ENCODE measurements around the gene MACROD2. TPM values are rescaled to one million over a fixed set of nuclear protein-coding genes. Genes with fewer than 3 reads are reported as not detected.

Gene MACROD2
- total RNA-seq, 4 donors from 2014 or later = 2.1 to 28.1 (median 12.6) TPM

DNA sequence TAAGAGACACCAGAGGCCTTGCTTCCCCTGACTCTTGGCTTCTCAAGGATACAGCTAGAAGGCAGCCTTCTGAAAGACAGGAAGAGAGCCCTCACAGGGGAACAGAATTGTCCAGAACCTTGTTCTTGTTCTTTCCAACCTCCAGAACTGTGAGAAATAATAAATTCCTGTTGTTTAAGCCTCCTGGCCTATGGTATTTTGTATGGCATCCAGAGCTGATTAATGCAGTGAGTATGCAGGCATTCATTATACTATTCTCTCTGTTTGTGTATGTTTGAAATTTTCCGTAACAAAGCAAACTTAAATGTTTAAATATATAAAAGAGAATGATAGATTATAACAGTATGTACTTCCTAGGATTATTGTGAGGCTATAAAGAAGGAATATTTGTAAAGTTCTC is 1245.5 kb downstream of the MACROD2 start:
- intact Hi-C loops (cut with DNase I; ENCODE audit: low total_unique reads) = no loop called here

DNA sequence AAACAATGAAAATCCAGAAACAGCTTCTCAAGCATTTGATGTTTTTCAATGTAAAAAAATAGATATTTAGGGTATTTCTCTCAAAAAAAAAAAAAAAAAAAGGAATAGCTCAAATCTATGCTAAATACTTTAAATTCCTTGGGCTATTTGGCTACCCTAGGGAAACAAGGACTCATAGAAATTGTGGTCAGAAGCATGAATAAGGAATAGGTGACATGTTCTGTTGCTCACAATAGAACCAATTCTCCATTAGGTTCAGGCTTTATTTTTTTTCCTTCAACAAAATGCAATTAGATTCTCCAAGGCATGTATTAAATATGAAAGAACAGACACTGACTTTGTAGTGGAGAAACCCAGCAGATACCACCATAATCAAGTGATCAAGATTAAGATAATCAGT is 1246.4 kb downstream of the MACROD2 start:
- H3K9me3 ChIP-seq = no peaks in the 10 kb centered on the region
- H3K4me1 ChIP-seq = no peaks in the 10 kb centered on the region
- no peak overlapping the region for H3K27ac ChIP-seq
- intact Hi-C loops (cut with DNase I; ENCODE audit: low total_unique reads) = no loop called here
- no peak for TF ChIP-seq POLR2A (IDR thresholded peaks at IDR 0.05)
- TF ChIP-seq, protein P1, sequence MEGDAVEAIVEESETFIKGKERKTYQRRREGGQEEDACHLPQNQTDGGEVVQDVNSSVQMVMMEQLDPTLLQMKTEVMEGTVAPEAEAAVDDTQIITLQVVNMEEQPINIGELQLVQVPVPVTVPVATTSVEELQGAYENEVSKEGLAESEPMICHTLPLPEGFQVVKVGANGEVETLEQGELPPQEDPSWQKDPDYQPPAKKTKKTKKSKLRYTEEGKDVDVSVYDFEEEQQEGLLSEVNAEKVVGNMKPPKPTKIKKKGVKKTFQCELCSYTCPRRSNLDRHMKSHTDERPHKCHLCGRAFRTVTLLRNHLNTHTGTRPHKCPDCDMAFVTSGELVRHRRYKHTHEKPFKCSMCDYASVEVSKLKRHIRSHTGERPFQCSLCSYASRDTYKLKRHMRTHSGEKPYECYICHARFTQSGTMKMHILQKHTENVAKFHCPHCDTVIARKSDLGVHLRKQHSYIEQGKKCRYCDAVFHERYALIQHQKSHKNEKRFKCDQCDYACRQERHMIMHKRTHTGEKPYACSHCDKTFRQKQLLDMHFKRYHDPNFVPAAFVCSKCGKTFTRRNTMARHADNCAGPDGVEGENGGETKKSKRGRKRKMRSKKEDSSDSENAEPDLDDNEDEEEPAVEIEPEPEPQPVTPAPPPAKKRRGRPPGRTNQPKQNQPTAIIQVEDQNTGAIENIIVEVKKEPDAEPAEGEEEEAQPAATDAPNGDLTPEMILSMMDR (IDR thresholded peaks at IDR 0.05) = no peak
- H3K27me3 ChIP-seq = no peaks in the 10 kb centered on the region
- DNase-seq = no peak
- no peaks in the 10 kb centered on the region for H3K36me3 ChIP-seq
- no peak overlapping the region for H3K4me3 ChIP-seq

More for the DNA sequence above, 1245.5 kb downstream of the MACROD2 start:
- no peaks in the 10 kb centered on the region for H3K27me3 ChIP-seq
- no peak for DNase-seq
- no peak for TF ChIP-seq POLR2A (IDR thresholded peaks at IDR 0.05)
- TF ChIP-seq, protein P1 (IDR thresholded peaks at IDR 0.05) = no peak
- H3K4me3 ChIP-seq = no peak overlapping the region
- no peaks in the 10 kb centered on the region for H3K9me3 ChIP-seq
- no peaks in the 10 kb centered on the region for H3K4me1 ChIP-seq
- no peak overlapping the region for H3K27ac ChIP-seq
- H3K36me3 ChIP-seq = no peaks in the 10 kb centered on the region

DNA sequence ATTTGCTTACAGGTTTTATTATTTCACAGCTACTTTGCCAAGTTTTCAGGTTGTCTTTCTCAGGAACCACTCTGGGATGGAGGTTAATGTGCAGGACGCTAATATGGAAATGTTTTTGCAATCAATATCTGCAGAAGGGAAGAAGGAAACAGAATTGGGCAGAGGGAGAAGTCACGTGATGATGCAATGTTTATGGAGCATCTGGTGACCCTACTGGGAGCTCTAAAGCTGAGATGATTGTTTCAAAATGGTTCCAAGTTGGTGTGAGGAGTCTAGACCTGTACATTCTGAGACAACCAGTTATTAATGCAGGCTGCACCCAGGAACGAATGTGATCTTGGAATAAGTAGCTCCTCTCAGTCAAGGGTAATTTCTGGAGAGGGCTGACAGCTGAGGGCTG is 1247.5 kb downstream of the MACROD2 start:
- Histone ChIP-seq H3K36me3 (no peaks in the 10 kb centered on the region), H3K4me1 (no peaks in the 10 kb centered on the region), H3K27ac (no peak overlapping the region), H3K9me3 (no peaks in the 10 kb centered on the region), H3K27me3 (no peaks in the 10 kb centered on the region), H3K4me3 (no peak overlapping the region)
- TF ChIP-seq, protein P1 (IDR thresholded peaks at IDR 0.05) = no peak
- TF ChIP-seq POLR2A (IDR thresholded peaks at IDR 0.05) = no peak
- intact Hi-C loops (cut with DNase I; ENCODE audit: low total_unique reads) = no loop called here
- DNase-seq = no peak

DNA sequence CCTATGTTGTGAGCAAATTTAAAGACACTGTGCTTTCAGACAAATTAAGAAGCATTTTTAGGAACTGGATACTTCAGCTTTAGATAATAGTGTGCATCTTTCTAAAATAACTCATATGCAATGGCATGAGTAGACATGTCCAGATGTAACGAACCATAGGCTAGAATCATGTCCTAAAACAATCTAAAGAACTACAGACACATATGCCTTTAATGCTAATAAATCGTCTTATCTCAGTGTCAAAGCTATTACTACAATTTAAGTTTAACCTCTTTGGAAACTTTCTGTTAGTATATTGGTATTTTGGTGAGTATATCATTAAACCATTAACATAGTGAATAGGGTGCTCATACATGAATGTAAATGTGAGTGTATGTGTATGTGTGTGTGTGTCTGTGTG is 1250.6 kb downstream of the MACROD2 start:
- no peak overlapping the region for H3K4me3 ChIP-seq
- no peaks in the 10 kb centered on the region for H3K27me3 ChIP-seq
- TF ChIP-seq POLR2A (IDR thresholded peaks at IDR 0.05) = no peak
- TF ChIP-seq, protein P1 (IDR thresholded peaks at IDR 0.05) = no peak
- H3K9me3 ChIP-seq = no peaks in the 10 kb centered on the region
- no peak for DNase-seq
- H3K4me1 ChIP-seq = no peaks in the 10 kb centered on the region
- no peak overlapping the region for H3K27ac ChIP-seq
- intact Hi-C loops (cut with DNase I; ENCODE audit: low total_unique reads) = no loop called here
- no peaks in the 10 kb centered on the region for H3K36me3 ChIP-seq

DNA sequence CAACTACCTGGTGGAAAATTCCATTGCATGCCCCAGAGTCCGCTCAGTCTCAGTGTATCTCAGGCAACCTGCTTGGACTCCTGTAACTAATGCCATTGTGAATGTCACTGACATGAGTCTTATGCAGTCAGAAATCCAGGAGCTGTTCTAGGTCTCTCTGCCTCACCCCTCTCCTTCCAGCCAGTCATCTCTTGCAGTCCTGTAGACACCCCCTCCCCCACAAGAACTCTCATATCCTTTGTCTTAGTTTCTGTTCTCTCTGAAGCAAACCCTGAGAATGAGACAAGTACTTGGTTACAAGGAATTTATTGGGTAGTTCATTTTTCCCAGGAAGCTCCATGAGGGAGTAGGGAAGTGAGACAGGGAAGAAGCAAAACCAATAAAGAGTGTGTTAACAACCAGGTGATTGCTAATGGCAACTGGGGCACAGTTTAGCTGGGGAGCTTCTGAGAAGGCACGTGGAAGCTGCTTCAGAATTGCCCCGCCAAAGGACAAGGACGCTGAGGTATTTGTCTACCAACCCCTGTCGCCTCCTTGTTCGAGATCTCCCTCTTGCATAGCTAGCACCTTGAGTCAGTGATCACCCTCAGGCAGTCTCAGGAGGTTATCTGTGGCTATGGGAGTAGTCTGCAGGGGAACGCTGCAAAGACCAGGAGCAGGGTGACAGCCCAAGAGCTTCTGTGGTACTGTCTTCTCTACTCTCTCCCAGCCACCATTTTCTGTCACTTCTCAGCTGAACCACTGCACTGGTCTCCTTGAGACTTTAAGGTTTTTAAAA is 1253.5 kb downstream of the MACROD2 start:
- Histone ChIP-seq H3K27me3 (no peaks in the 10 kb centered on the region), H3K9me3 (no peaks in the 10 kb centered on the region), H3K4me1 (no peaks in the 10 kb centered on the region), H3K27ac (no peak overlapping the region), H3K36me3 (no peaks in the 10 kb centered on the region), H3K4me3 (no peak overlapping the region)
- TF ChIP-seq POLR2A (IDR thresholded peaks at IDR 0.05) = no peak
- TF ChIP-seq, protein P1 (IDR thresholded peaks at IDR 0.05) = no peak
- DNase-seq = no peak
- intact Hi-C loops (cut with DNase I; ENCODE audit: low total_unique reads) = no loop called here

Measured in uterus (tissue), 4 donors.